ENCODE results near the gene TAGLN3.

DNA sequence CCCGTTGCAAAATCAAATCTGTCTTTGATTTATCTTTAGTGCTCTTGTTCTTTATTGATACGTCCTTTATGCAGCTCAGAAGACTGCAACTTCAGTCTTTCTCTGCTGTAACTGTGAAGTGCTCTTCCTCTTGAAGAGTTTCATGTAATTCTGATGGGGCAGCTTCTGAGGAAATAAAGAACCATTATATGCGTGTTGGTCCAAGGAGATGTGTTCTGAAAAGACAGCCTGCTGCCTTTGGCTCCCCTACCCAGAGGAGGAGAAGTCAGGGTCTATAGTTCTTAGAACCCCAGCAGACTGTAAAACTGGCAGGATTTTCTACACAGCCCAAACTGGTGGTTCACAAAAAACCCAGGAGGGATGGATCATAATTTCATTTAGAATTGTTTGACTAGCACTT lies 42.3 kb upstream of the TAGLN3 start:
- TF ChIP-seq EZH2phosphoT487 (conservative IDR thresholded peaks at IDR 0.05; ENCODE audit: low read length), result no peak
- TF ChIP-seq, protein P1, sequence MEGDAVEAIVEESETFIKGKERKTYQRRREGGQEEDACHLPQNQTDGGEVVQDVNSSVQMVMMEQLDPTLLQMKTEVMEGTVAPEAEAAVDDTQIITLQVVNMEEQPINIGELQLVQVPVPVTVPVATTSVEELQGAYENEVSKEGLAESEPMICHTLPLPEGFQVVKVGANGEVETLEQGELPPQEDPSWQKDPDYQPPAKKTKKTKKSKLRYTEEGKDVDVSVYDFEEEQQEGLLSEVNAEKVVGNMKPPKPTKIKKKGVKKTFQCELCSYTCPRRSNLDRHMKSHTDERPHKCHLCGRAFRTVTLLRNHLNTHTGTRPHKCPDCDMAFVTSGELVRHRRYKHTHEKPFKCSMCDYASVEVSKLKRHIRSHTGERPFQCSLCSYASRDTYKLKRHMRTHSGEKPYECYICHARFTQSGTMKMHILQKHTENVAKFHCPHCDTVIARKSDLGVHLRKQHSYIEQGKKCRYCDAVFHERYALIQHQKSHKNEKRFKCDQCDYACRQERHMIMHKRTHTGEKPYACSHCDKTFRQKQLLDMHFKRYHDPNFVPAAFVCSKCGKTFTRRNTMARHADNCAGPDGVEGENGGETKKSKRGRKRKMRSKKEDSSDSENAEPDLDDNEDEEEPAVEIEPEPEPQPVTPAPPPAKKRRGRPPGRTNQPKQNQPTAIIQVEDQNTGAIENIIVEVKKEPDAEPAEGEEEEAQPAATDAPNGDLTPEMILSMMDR (IDR thresholded peaks at IDR 0.05; ENCODE audit: insufficient read depth, low read length, poor library complexity, severe bottlenecking), result no peak

All from SU-DHL-6 (cell line).